Smooth muscle cell (in vitro differentiated cells): ENCODE results near the gene EEA1. TPM values are rescaled to one million over a fixed set of nuclear protein-coding genes. Genes with fewer than 3 reads are reported as not detected.

Experiments
- DNase-seq: peaks from one replicate; lab custom pipeline; 2025; ENCODE audit not compliant: unreplicated experiment; lab: John Stamatoyannopoulos, UW
- H2AFZ ChIP-seq: fragments of 200-600 bp; sonication (generic); 2 replicates; pipeline ENCODE4 v1.6.0; 2016; ENCODE audit warnings: antibody characterized with exemption, low read depth, mild to moderate bottlenecking
- H3F3A ChIP-seq: fragments of 200-600 bp; sonication (generic); 2 replicates; pipeline ENCODE4 v1.6.0; 2017; ENCODE audit warnings: antibody characterized with exemption, low read depth
- H3K27ac ChIP-seq: fragments of 200-600 bp; sonication (generic); 2 replicates; pipeline ENCODE4 v1.5.1; 2016; ENCODE audit warnings: low read depth, mild to moderate bottlenecking
- H3K27me3 ChIP-seq: fragments of 200-600 bp; sonication (generic); 2 replicates; pipeline ENCODE4 v1.6.1; 2016; ENCODE audit warnings: low read depth, mild to moderate bottlenecking
- H3K36me3 ChIP-seq: fragments of 200-600 bp; sonication (generic); 2 replicates; pipeline ENCODE4 v1.5.1; 2016; ENCODE audit warnings: low read depth
- H3K4me1 ChIP-seq: fragments of 200-600 bp; sonication (generic); 2 replicates; pipeline ENCODE4 v1.5.1; 2016; ENCODE audit warnings: low read depth
- H3K4me2 ChIP-seq: fragments of 200-600 bp; sonication (generic); 2 replicates; pipeline ENCODE4 v1.6.0; 2016; ENCODE audit warnings: mild to moderate bottlenecking
- H3K4me3 ChIP-seq: fragments of 200-600 bp; sonication (generic); 2 replicates; pipeline ENCODE4 v1.5.1; 2016; ENCODE audit warnings: mild to moderate bottlenecking
- H3K79me2 ChIP-seq: fragments of 200-600 bp; sonication (generic); 2 replicates; pipeline ENCODE4 v1.6.0; 2016; ENCODE audit warnings: low read depth, mild to moderate bottlenecking
- H3K9ac ChIP-seq: fragments of 200-600 bp; sonication (generic); 2 replicates; pipeline ENCODE4 v1.6.0; 2016; ENCODE audit warnings: low read depth
- H3K9me3 ChIP-seq: fragments of 200-600 bp; sonication (generic); replicated peaks from 2 replicates; pipeline ENCODE4 v1.5.1; 2016; ENCODE audit warnings: low read depth
- H4K20me1 ChIP-seq: fragments of 200-600 bp; sonication (generic); 2 replicates; pipeline ENCODE4 v1.6.0; 2016; ENCODE audit warnings: low read depth
- WGBS: methylation state at CpG from one replicate; pipeline ENCODE4 v1.1.7; 2016; ENCODE audit warnings: low lambda C conversion rate; 5-methylcytosine and 5-hydroxymethylcytosine counted together
- polyA plus RNA-seq: library from polyadenylated mRNA; unstranded; fragments of >200 nt; fragmentation: Nextera tagmentation; extraction: Ambion mirVana; gene quantifications from 2 replicates; pipeline ENCODE4 v1.2.1, GENCODE V29; 2016
- total RNA-seq: library from RNA; depleted of rRNA; stranded (reverse); fragments of >200 nt; gene quantifications from 2 replicates; pipeline ENCODE4 v1.2.3, GENCODE V29; 2014
- TF ChIP-seq, protein P1 (sequence below): fragments of 200-600 bp; sonication (generic); IDR thresholded peaks from 2 replicates; pipeline ENCODE4 v1.5.1; 2017; ENCODE audit warnings: borderline replicate concordance, mild to moderate bottlenecking, antibody characterized with exemption; ENCODE audit not compliant: insufficient read depth, poor library complexity, severe bottlenecking

The EEA1 gene
- total and polyA plus RNA-seq, 2 experiments from 2014 or later = 25.1 to 29.0 TPM

GRCh38 chr12:92938018-92938417 is 8.9 kb upstream of the EEA1 start:
- Histone ChIP-seq H3K79me2 (no peaks in the 10 kb centered on the region), H2AFZ (peak overlapping the region; percentile 28), H3F3A (peaks cover under 1% of the 10 kb centered on the region), H3K9me3 (no peaks in the 10 kb centered on the region), H4K20me1 (no peaks in the 10 kb centered on the region), H3K36me3 (no peaks in the 10 kb centered on the region), H3K27me3 (no peaks in the 10 kb centered on the region), H3K4me2 (no peak overlapping the region), H3K27ac (no peak overlapping the region), H3K9ac (no peak overlapping the region), H3K4me1 (peaks cover 7% of the 10 kb centered on the region), H3K4me3 (no peak overlapping the region)
- WGBS = 88% methylated on average over 3 of the region's 3 CpGs
- no peak for DNase-seq
- TF ChIP-seq, protein P1, sequence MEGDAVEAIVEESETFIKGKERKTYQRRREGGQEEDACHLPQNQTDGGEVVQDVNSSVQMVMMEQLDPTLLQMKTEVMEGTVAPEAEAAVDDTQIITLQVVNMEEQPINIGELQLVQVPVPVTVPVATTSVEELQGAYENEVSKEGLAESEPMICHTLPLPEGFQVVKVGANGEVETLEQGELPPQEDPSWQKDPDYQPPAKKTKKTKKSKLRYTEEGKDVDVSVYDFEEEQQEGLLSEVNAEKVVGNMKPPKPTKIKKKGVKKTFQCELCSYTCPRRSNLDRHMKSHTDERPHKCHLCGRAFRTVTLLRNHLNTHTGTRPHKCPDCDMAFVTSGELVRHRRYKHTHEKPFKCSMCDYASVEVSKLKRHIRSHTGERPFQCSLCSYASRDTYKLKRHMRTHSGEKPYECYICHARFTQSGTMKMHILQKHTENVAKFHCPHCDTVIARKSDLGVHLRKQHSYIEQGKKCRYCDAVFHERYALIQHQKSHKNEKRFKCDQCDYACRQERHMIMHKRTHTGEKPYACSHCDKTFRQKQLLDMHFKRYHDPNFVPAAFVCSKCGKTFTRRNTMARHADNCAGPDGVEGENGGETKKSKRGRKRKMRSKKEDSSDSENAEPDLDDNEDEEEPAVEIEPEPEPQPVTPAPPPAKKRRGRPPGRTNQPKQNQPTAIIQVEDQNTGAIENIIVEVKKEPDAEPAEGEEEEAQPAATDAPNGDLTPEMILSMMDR = no peak

GRCh38 chr12:92933606-92934005 is 4.5 kb upstream of the EEA1 start:
- Histone ChIP-seq H3K79me2 (no peaks in the 10 kb centered on the region), H4K20me1 (no peaks in the 10 kb centered on the region), H3K36me3 (no peaks in the 10 kb centered on the region), H3F3A (peaks cover 5% of the 10 kb centered on the region), H2AFZ (no peak overlapping the region), H3K27ac (no peak overlapping the region), H3K4me3 (no peak overlapping the region), H3K4me2 (no peak overlapping the region), H3K27me3 (no peaks in the 10 kb centered on the region), H3K9me3 (no peaks in the 10 kb centered on the region), H3K4me1 (no peaks in the 10 kb centered on the region), H3K9ac (no peak overlapping the region)
- TF ChIP-seq, protein P1 = no peak
- WGBS = 75% methylated on average over 3 of the region's 3 CpGs
- DNase-seq = no peak

GRCh38 chr12:92930421-92930820 is 1.3 kb upstream of the EEA1 start:
- 70% methylated on average over 3 of the region's 3 CpGs for WGBS
- Histone ChIP-seq H3K4me1 (peaks cover 10% of the 10 kb centered on the region), H3K9me3 (no peaks in the 10 kb centered on the region), H3K9ac (peak overlapping the region; percentile 81), H4K20me1 (peaks cover 22% of the 10 kb centered on the region), H3K36me3 (no peaks in the 10 kb centered on the region), H3K4me2 (peak overlapping the region; percentile 90), H2AFZ (no peak overlapping the region), H3K79me2 (peaks cover 20% of the 10 kb centered on the region), H3F3A (peaks cover 21% of the 10 kb centered on the region), H3K27me3 (no peaks in the 10 kb centered on the region), H3K4me3 (peak overlapping the region; percentile 94), H3K27ac (peak overlapping the region; percentile 99)
- no peak for DNase-seq
- TF ChIP-seq, protein P1 = no peak

DNA sequence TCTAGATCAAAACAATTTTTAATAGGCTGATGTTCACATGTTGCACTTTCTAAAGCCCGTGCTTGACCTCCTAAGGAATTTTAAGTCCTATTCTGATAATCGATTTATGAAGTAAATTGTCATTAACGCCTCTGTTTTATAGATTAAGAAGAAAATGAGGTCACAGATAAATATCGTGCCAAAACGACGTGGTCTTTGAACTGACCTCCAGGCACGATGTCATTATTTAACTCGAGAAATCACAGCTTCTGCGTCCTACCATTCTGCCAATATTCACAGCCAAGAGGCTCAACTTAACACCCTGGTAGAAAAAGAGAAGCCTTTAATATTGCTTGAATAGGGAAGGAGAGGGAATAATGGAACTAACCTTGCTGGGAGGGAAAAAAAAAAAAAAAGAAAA is 888 bp upstream of the EEA1 start:
- Histone ChIP-seq H3K9ac (peak overlapping the region; percentile 81), H3K4me1 (peaks cover 10% of the 10 kb centered on the region), H3K36me3 (no peaks in the 10 kb centered on the region), H3F3A (peaks cover 21% of the 10 kb centered on the region), H3K9me3 (no peaks in the 10 kb centered on the region), H3K27ac (peak overlapping the region; percentile 99), H3K4me3 (peak overlapping the region; percentile 94), H3K27me3 (no peaks in the 10 kb centered on the region), H2AFZ (peak overlapping the region; percentile 82), H3K4me2 (peak overlapping the region; percentile 90), H3K79me2 (peaks cover 24% of the 10 kb centered on the region), H4K20me1 (peaks cover 26% of the 10 kb centered on the region)
- TF ChIP-seq, protein P1 = no peak
- DNase-seq = no peak
- WGBS = 14% methylated on average over 9 of the region's 9 CpGs
